ENCODE data around the gene TMEM269. TPM values are rescaled to one million over a fixed set of nuclear protein-coding genes. Genes with fewer than 3 reads are reported as not detected.
A peak's percentile ranks its signal among the peaks of the same experiment; 100 is the strongest.

TMEM269 gene
- total and polyA plus RNA-seq, 9 of the 15 experiments (the other 6 are each of a cell fraction or from before 2014, with no cell fraction given), result 0.09 to 0.49 (median 0.21) TPM

- TF ChIP-seq ZFP91 (CRISPR knock-in tag; IDR thresholded peaks at IDR 0.05) (no peak), SMARCE1 (IDR thresholded peaks at IDR 0.05) (peak; percentile 63; the same call in 1 of the 2 replicates), ID3 (CRISPR knock-in tag; IDR thresholded peaks at IDR 0.05) (no peak), ID3 (tag; IDR thresholded peaks at IDR 0.05) (0 out of 2 replicates have a peak, but pooled peaks have one; percentile 55), ZSCAN32 (CRISPR knock-in tag; IDR thresholded peaks at IDR 0.05) (no peak), FOXK1 (CRISPR knock-in tag; IDR thresholded peaks at IDR 0.05; ENCODE audit: borderline replicate concordance) (no peak), PHF8 (IDR thresholded peaks at IDR 0.05; ENCODE audit: borderline replicate concordance, low read length) (peak; percentile 94; the same call in 1 of the 2 replicates), CREB1 (IDR thresholded peaks at IDR 0.05) (peak; percentile 60), CREB1 (CRISPR knock-in tag; IDR thresholded peaks at IDR 0.05) (peak; percentile 79; the same call in 1 of the 2 replicates), HMGN3 (IDR thresholded peaks at IDR 0.05; ENCODE audit: borderline replicate concordance, extremely low read depth, insufficient read length, low read depth, low read length) (peak; percentile 69), ERF (CRISPR knock-in tag; IDR thresholded peaks at IDR 0.05) (peak; percentile 77; the same call in 1 of the 2 replicates), ZNF197 (CRISPR knock-in tag; IDR thresholded peaks at IDR 0.05; ENCODE audit: low read depth) (peak; percentile 39; the same call in 1 of the 2 replicates), HDGF (IDR thresholded peaks at IDR 0.05) (peak; percentile 95), RERE (CRISPR knock-in tag; IDR thresholded peaks at IDR 0.05; ENCODE audit: borderline replicate concordance) (no peak), THRB (CRISPR knock-in tag; conservative IDR thresholded peaks at IDR 0.05) (peak; percentile 47; the same call in 1 of the 2 replicates), NRF1 (conservative IDR thresholded peaks at IDR 0.05 in 1 of 2, IDR thresholded peaks at IDR 0.05 in 1 of 2) (peak; percentile 39 to 49; a peak in 3 of 4 replicates)
Observed at GRCh38 chr1:42846257-42847110, 61.7 kb downstream of the TMEM269 start, which contains the start of gene ZNF691 (continued).
